Posterior vena cava (tissue), 2 donors: ENCODE measurements around the gene PEX14. TPM values are rescaled to one million over a fixed set of nuclear protein-coding genes. Genes with fewer than 3 reads are reported as not detected.

ENCODE experiments used
- DNase-seq: peaks from one replicate; pipeline ENCODE4 v3.0.0-alpha.2; 2020; ENCODE audit warnings: low spot score
- intact Hi-C, 2 donors: fragments of 100-400 bp; cut with DNase I; formaldehyde crosslinking; loops; one replicate each; pipeline versions ENCODE4 v1.14.1 to v1.14.2; 2022 to 2023
- total RNA-seq, 2 donors: library from RNA; stranded (reverse); fragmentation: NEBNext Ultra II Directional; extraction: Animal tissue kit (Norgen Biotek cat#: 25700); gene quantifications; one replicate each; pipeline ENCODE4 v1.2.1, GENCODE V29; 2021
- donor health status: DM: yes; HTN: yes; CAD: no.
- donor health status: DM: yes; HTN: yes; CAD: no.

The PEX14 gene
- total RNA-seq, 2 donors from 2014 or later: 12.8 to 15.0 TPM

DNA sequence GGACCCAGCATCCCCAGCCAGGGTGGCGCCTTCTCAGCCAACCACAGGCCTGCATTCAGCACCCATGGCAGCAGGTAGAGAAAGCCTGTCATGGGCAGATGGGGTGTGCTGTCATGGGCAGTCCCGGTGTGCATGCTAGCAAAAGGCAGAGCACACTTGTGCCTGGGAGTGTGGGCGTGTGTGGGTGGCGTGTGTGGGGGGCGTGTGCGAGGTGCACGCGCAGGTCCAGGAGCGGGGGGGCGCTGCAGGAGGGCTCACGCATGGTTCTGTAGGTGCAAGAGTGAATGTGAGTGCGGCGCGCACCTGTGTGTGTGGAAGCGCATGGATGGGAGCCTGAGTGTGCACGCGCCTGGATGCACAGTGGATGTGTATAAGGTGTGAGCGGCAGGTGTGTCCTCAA, 184.5 kb downstream of the PEX14 start:
- intact Hi-C loops: no loop called here
- no peak for DNase-seq

GRCh38 chr1:10659646-10660540, 185.1 kb downstream of the PEX14 start:
- intact Hi-C loops: no loop called here

DNA sequence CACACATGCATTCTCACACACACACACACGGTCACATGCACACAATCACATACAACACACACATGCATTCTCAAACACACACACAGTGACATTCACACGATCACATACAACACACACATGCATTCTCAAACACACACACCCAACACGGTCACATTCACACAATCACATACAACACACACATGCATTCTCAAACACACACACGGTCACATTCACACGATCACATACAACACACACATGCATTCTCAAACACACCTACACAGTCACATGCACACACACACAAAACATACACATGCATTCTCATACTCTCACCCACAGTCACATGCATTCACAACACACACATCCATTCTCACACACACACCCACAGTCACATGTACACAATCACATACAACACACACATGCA, 186.7 kb downstream of the PEX14 start:
- intact Hi-C loops: no loop called here
- DNase-seq: no peak

More at GRCh38 chr1:10659646-10660540, 185.1 kb downstream of the PEX14 start:
- no peak for DNase-seq

GRCh38 chr1:10662090-10662688, 187.4 kb downstream of the PEX14 start:
- DNase-seq: no peak
- intact Hi-C loops: no loop called here

GRCh38 chr1:10662824-10663677, 188.3 kb downstream of the PEX14 start:
- no peak for DNase-seq
- intact Hi-C loops: no loop called here

DNA sequence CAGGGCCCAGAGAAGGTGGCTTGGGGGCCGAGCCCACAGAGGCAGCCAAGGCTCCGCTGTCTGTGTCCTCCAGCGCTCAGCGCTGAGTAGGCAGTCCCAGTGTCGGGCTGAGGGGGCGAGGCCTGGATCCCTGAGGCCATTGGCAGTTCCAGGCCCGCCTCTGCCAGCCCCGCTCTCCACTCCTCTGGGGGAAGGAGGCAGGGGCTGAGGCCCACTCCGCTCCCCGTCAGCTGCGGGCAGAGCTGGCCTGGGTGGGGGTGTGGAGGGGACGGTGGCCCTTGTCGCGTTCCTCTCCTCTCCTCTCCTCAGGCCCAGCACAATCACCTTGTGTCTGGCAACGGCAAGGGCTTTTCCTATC, 188.9 kb downstream of the PEX14 start:
- intact Hi-C loops: no loop called here
- DNase-seq: no peak

DNA sequence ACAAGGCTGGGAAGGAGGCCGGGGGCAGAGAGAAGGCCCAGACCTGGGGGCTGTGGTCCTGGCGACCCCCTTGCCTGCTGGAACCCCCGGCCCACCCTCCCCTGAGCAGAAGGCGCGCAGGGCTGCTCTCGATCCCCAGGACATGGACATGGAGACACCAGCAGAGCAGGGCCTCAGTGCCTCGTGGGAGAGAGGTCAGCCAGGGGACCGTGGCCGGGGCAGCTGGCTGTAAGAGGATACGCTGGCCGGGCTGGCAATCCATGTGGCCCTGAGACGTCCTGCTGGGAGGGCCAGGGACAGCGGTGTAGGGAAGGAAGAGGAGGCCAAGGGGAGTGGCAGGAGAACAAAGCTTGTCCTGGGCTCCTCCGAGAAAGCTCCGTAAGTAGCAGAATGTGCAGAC, 189.5 kb downstream of the PEX14 start:
- DNase-seq: no peak
- intact Hi-C loops: no loop called here

GRCh38 chr1:10665226-10665625, 190.5 kb downstream of the PEX14 start:
- intact Hi-C loops: no loop called here
- no peak for DNase-seq

GRCh38 chr1:10665930-10666850, 191.4 kb downstream of the PEX14 start:
- DNase-seq: no peak
- intact Hi-C loops: no loop called here

- intact Hi-C loops: no loop called here
- DNase-seq: no peak
These were observed 193.4 kb downstream of the PEX14 start for GRCh38 chr1:10667861-10668761.

DNA sequence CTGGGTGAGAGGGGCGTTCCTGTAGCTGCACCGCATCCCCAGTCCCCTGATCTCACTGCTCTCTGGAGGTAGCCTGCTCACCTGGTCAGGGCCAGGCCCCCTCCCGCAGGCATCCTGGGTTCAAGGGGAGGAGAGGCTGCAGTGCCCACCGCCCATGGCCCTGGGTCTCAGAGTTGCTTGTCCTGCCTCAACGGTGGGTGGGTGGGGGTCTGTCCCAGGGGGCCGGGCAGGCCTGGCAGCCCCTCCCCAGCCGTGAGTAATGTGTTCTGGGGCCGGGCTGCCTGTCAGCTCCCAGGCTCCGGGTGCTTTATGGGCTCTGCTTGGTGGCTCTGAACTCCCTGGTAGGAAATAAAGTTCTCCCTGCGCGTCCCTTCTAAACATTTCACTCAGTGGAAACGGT, 194.8 kb downstream of the PEX14 start:
- intact Hi-C loops: no loop called here
- no peak for DNase-seq

DNA sequence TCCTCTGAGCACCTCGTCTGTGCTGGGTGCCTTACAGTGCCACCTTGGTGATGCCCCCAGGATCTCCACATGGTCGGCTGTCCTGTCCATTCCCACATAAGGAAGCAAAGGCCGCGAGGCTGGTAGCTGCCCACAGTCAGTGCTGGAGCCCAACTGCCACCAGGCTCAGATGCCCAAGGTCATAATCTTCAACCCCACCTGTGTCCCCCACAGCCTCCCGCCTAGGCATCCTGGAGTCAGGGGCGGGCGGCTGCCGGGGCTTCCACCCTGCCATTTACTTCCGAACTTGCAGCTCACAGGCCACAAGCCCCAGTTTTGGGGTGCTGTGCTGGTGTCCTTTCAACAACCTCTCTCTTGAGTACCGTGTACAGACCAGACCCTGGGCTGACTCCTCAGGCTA, 195.4 kb downstream of the PEX14 start:
- DNase-seq: no peak
- intact Hi-C loops: loop anchor here in 1 of 2 donors (5.0 kb wide), 1 partner anchor 707 kb away; no protein-coding TSS in a partner anchor

DNA sequence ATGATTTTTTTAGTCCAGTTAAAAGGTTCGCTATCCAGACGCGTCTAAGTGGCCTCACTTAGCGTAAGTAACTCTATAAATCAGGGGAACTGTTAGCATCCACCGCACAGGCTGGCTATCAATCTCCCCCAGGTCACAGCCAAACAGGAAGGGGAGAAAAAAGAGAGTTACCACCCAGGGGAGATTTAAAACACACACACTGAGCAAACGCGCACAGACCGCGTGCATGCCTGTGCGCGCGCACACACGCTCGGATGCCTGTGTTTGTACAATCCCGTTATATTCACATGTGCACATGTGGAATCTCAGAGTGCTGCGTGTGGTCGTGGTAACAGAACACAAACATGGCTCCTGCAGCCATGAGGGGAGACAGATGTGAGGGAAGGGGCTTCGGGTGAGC, 196.3 kb downstream of the PEX14 start:
- no peak for DNase-seq
- intact Hi-C loops: loop anchor here in 1 of 2 donors (5.0 kb wide), 1 partner anchor 706 kb away; no protein-coding TSS in a partner anchor

DNA sequence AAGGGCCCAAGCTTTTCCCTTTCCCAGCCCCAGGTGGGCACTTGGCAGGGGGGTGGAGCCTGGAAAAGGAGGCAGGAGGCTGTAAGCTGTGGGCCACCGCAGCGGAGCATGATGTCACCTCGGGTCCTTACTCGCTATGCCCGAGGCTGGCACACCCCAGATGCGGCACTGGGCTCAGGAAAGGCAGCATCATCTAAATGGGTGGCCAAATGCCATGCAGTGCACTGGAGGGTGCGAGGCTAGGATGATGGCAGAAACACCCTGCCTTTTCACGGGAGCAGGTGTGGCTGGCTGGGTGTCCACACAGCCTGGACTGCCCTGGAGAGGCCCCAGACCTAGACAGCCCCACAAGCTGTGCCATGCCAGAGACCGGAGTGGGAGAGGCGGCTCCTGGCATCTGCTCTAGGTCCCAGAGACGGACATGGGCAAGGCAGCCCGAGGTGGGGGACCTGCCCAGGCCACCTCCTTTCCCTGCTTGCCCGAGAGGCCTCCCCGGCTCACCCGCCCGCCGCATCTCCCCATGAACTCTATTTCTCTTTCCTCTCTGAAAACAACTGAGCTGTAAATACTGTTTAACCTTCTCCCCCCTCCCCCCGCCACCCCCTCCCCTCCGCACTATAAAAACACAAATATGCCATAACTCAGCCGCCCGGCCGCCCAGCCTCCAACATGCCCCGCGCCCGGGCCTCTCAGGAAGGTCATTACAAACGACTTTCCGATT, 197.0 kb downstream of the PEX14 start:
- intact Hi-C loops: loop anchor here in 1 of 2 donors (5.0 kb wide), 1 partner anchor 706 kb away; no protein-coding TSS in a partner anchor

GRCh38 chr1:10672343-10673050, 197.7 kb downstream of the PEX14 start:
- DNase-seq: no peak
- intact Hi-C loops: loop anchor here in 1 of 2 donors (5.0 kb wide), 1 partner anchor 705 kb away; no protein-coding TSS in a partner anchor

More for the DNA sequence above, 197.0 kb downstream of the PEX14 start:
- DNase-seq: no peak

DNA sequence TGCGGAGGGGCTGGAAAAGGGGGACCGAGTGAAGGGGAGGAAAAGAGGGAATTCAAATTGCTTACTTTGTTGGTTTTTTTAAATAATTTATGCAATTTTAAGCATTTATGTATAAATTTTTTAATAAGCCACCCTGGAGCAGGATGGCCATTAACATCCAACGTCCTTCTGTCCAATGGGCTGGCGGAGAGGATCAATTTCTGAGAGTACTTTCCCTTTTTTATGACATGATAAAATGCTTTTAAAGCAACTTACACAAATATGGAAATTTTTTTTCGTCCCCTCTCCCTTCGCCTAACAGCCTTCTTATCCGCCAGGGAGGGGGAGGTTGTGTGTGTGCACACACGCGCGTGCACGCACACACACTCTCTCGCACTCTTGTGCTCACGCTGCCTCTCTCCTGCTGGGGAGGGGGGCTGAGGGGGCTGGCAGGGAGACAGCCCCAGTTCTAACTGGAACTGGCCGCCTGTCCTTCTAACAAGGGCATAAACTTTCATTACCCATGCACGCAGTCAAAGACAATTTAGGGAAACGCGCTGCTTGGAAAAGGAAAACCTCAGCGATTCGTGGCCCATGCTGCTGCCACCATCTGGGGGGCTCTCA, 198.5 kb downstream of the PEX14 start:
- intact Hi-C loops: loop anchor here in 1 of 2 donors (5.0 kb wide), 1 partner anchor 704 kb away; no protein-coding TSS in a partner anchor
- DNase-seq: no peak
